PFSK-1 (cell line): ENCODE measurements around the gene KNG1.

Experiments used
- POLR2AphosphoS5 ChIP-seq: IDR thresholded peaks from 2 replicates; pipeline ENCODE4 v1.6.1; 2012; ENCODE audit warnings: low read depth, mild to moderate bottlenecking, control low read depth, low read length, moderate library complexity
- REST ChIP-seq, 2 experiments: IDR thresholded peaks; 2 replicates each; pipeline versions ENCODE4 v1.6.1 to v1.8.0; 2011 to 2012; ENCODE audit warnings: low read depth in 2 of 2, low read length in 2 of 2, control low read depth in 1 of 2, inconsistent platforms in 1 of 2, mild to moderate bottlenecking in 1 of 2, moderate library complexity in 1 of 2; ENCODE audit not compliant: insufficient read depth in 1 of 2
- SIN3A ChIP-seq: IDR thresholded peaks from 2 replicates; pipeline ENCODE4 v1.6.1; 2012; ENCODE audit warnings: mild to moderate bottlenecking, low read length, moderate library complexity, borderline replicate concordance; ENCODE audit not compliant: insufficient read depth
- TAF1 ChIP-seq: IDR thresholded peaks from 2 replicates; pipeline ENCODE4 v1.6.1; 2012; ENCODE audit warnings: low read length, control low read depth, borderline replicate concordance; ENCODE audit not compliant: insufficient read depth

- TF ChIP-seq TAF1 (no peak), POLR2AphosphoS5 (no peak), REST (IDR thresholded peaks at IDR 0.05; ENCODE audit: insufficient read depth in 1 of 2, low read depth in 2 of 2, low read length in 2 of 2) (no peak), SIN3A (no peak)
These were observed 38.6 kb upstream of the KNG1 start for GRCh38 chr3:186678604-186679003.
